GM19372 (cell line): ENCODE data around the gene SLC38A7.
"Not testable (repeated sequence)": the region's sequence is repeated elsewhere in the genome, so short reads cannot be mapped to it uniquely, and the experiment has no call there.

Experiments
- ATAC-seq: cut with Tn5 transposase; IDR thresholded peaks from one replicate; pipeline ENCODE4 v1.9.1; 2021; ENCODE audit warnings: mild to moderate bottlenecking, low read depth, moderate library complexity; ENCODE audit not compliant: unreplicated experiment

SLC38A7 gene

GRCh38 chr16:58679763-58680162 is 4.8 kb downstream of the SLC38A7 start:
- no peak for ATAC-seq

DNA sequence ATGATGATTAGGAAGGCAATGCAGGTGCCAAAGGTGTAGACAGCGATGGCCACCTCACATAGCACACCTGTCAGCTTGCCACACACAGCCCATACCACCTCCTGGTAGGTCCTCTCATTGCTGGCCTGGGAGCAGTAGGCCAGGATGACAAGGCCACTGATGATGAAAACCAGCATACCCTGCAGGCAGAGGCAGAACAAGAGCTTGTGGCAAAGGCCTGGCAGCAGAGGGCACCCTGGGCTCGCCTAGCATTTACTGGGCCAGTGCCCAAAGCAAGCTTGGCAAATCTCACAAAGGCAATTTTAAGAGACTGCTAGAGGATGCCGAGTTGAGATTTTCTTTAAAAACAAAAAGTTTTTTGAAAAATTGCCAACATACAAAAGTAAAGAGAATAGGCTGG is 5.9 kb downstream of the SLC38A7 start:
- no peak for ATAC-seq

DNA sequence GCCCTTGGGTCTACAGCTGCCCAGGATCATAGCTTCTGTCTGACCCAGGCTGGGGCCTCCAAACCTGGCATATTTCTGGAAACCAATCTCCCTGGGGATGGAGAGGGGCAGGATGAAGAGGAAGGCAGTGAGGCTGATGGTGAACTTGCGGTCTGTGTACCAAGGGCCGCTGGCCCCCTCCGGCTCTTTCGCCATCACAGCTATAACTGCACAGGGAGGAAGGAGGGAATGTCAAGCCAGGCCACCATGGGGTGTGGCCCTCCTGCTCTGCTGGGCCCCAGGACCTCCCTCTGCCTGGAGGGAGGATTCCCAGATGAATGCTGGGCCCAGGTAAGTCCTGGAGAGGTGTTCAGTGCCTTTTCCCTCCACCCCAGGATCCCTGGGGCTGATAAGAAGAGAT is 6.3 kb downstream of the SLC38A7 start:
- ATAC-seq: no peak

DNA sequence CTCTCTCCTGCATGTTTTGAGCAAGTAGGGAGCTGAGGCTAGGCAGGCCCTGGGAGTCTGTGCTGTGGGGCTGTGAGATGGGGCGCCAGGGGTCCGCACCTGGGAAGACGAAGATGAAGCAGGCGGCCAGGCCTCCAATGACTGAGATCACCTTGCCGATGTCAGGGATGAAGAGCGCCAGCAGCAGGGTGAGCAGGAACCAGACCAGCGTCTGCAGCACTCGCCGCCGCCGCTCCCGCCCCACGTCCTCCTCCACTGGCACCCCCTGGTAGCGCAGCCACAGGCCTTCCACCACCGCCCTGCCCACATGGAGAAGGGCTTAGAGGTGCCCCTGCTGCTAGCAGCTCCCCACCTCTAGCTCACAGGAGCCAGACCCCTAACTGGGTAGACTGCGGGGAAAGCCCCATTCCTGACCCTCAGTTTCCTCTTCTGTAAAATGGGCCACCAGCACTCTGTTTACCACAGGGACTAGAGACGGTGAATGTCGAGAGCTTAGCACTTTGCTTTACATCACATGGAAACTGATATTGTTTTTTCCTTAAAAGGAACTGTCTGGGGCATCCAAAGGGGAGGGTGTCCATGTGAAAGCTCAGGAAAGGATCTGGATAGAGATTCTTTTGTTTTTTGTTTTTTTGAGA is 13.5 kb downstream of the SLC38A7 start:
- no peak for ATAC-seq

- no peak for ATAC-seq
These were observed 14.4 kb downstream of the SLC38A7 start for GRCh38 chr16:58670177-58670576.

- ATAC-seq: no peak
These were observed 19.4 kb downstream of the SLC38A7 start for GRCh38 chr16:58665200-58665599.

DNA sequence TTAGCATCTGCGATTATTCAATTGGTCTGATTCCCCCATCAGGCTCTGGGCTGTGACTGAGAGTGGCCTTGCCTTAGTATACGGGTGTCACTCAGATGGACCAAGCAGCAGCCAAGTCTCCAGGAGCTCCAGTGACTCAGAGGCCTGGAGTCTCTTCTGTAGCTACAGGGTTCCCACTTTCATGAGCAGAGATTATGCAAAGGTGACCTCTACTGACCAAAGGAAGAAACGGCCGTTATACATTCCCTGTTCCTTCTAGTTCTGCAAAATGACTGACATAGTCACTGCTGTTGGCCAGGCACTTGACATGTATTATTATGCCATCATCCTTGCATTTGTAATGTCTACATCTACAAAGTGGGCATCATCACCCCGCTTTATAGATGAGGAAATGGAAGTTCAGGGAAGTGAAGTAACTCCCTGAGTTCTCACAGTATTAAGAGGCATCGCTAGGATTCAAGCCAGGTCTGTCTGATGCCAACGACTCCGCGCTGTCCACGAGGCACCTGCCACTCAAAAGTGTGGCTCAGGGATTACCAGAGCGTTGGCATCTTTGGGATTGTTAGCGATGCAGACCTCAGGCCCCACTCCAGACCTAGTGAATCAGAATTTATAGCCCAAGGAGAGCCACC is 23.3 kb downstream of the SLC38A7 start:
- ATAC-seq: peak; percentile 87

DNA sequence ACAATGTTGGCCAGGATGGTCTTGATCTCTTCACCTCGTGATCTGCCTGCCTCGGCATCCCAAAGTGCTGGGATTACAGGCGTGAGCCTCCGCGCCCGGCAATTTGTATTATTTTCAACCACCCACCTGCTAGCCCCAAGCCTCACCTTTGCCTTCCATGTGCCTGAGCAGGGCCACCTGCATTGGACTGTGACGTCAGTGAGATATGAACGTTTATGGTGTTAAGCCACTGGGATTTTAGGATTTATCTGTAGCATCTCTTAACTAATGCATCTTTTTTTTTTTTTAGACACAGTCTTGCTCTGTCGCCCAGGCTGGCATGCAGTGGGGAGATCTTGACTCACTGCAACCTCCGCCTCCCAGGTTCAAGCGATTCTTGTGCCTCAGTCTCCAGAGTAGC is 24.7 kb downstream of the SLC38A7 start:
- not testable (repeated sequence) for ATAC-seq

- no peak for ATAC-seq
These were observed 25.8 kb downstream of the SLC38A7 start for GRCh38 chr16:58658796-58659211.

GRCh38 chr16:58656899-58657298 is 27.7 kb downstream of the SLC38A7 start:
- ATAC-seq: no peak

GRCh38 chr16:58655215-58655596 is 29.4 kb downstream of the SLC38A7 start:
- ATAC-seq: no peak

- ATAC-seq: no peak
These were observed 29.9 kb downstream of the SLC38A7 start for GRCh38 chr16:58654560-58655214.

DNA sequence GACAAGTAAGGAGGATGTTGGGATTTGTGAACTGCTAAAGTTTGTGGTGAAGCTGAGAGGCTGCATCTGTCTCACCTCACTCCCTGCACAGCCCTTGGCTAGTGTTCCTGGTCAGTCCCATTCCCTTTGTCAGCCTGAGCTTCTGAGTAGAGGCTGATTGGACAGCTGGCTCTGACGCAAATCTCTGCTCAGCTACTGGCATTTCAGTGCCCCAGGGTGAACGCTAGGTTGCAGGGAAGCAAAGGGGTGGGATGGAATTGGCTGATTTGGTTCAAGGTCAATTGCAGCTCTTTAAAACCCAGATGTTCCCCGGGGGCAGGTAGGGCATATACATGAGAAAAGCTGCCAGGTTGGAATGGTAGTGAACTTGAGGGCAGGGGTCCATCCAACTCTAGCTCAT is 31.8 kb downstream of the SLC38A7 start:
- no peak for ATAC-seq

DNA sequence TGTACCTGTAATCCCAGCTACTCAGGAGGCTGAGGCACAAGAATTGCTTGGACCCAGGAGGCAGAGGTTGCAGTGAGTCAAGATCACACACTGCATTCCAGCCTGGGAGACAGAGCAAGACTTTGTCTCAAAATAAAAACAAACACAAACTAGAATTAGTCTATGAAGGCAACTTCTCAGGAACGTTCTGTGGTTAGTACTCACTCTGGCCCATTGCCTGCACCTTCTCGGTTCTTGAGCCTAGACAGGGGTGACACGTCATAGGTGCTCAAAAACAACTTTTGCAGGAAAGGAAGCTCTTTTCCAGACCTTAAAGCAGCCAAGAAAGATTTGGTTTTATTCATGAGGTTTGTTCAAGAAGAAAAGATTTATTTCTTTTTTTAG is 32.6 kb downstream of the SLC38A7 start:
- no peak for ATAC-seq

DNA sequence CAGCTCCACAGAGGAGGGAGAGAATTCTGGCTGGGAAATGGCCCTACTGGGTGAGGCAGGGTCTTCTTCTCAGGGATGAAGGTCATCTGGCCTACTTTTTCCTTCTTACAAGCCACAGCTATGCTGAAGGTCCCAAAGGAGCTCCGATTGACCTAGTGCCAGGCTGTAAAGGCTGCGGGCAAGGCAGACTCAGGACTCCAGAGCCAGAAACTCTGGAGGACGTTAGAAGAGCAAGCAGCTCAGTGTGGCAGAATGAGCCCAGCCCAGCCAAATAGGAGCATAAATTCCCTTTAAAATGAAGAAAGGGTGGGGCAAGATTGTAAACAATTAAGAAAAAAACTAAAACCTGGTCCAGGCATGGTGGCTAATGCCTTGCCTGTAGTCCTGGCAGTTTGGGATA is 34.9 kb downstream of the SLC38A7 start:
- ATAC-seq: no peak

DNA sequence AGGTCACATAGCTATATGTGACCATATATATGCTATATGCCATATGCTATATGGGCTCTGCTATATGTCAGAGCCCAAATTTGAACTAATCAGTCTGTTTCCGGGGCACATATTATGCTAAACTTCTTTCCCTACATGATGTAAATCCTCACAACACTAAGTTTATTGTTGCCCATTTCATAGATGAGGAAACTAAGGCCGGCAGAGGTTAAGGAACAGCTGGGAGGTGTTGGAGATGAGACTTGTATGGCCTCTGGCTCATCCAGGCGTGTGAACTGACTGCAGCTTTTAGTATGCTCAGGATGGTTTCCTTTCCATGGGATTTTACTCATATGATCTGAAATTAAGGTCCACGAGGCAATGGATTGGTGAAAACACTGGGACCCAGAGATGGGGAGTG is 37.5 kb downstream of the SLC38A7 start:
- ATAC-seq: no peak

DNA sequence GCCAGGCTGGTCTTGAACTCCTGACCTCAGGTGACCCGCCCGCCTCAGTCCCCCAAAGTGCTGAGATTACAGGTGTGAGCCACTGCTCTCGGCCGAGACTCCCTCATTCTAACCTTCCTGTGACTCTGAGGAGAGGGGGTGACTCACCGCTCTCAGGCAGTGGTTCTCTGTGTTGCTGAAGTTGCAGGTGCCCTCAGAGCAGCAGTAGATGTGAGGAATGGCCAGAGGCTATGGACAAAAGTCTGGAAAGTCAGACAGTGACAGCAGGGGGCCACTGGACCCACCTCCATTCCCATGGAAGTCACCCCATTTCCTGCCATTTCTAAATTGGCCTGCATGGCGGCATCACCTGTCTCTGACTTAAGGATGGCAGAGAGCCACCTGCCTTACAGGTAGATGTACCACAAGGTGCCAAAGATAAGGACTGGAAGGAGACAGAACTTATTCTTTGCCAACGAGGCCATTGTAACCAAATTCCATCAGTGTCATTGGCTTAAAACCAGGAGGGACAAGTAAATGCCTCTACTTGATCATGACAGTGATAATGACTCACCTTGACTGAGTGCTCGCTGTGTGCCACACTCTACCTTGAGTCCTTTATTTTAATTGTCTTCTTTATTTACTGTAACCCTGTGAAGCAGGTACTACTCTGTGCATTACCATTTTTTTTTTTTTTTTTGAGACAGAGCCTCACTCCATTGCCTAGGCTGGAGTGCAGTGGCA is 39.6 kb downstream of the SLC38A7 start:
- no peak for ATAC-seq

DNA sequence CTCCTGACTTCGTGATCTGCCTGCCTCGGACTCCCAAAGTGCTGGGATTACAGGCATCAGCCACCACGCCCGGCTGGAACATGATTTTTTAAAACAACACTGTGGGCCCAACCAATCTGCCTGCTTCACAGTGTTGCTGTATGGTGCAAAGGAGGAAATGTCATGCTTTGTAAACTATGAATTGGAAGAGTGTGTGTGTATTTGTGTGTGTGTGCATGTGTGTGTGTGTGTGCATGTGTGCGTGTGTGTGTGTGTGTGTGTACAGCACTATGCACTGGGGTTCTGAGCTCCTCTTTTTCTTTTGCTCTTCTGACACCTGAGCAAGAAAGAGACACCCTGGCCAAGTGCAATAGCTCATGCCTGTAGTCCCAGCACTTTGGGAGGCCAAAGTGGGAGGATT is 40.5 kb downstream of the SLC38A7 start:
- no peak for ATAC-seq

- ATAC-seq: no peak
These were observed 43.6 kb downstream of the SLC38A7 start for GRCh38 chr16:58640949-58641348.

GRCh38 chr16:58639836-58640235 is 44.7 kb downstream of the SLC38A7 start:
- ATAC-seq: no peak

DNA sequence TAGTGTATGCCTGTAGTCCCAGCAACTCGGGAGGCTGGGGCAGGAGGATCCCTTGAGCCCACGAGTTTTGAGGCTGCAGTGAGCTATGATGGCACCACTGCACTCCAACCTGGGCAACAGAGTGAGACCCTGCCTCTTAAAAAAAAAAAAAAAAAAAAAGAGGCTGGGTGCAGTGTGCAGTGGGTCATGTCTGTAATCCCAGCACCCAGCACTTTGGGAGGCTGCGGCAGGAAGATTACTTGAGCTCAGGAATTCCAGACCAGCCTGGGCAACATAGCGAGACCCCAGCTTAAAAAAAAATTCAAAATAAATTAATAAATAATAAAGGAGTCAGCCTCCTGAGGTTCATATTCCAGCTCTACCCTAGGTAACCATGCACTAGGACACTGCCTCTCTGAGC is 45.3 kb downstream of the SLC38A7 start:
- ATAC-seq: no peak
